ENCODE data around the gene SAMM50. TPM values are rescaled to one million over a fixed set of nuclear protein-coding genes. Genes with fewer than 3 reads are reported as not detected.
A peak's percentile ranks its signal among the peaks of the same experiment; 100 is the strongest.

SAMM50 gene
- polyA plus RNA-seq, 3 donors, result 63.0 to 69.3 (median 65.7) TPM

DNA sequence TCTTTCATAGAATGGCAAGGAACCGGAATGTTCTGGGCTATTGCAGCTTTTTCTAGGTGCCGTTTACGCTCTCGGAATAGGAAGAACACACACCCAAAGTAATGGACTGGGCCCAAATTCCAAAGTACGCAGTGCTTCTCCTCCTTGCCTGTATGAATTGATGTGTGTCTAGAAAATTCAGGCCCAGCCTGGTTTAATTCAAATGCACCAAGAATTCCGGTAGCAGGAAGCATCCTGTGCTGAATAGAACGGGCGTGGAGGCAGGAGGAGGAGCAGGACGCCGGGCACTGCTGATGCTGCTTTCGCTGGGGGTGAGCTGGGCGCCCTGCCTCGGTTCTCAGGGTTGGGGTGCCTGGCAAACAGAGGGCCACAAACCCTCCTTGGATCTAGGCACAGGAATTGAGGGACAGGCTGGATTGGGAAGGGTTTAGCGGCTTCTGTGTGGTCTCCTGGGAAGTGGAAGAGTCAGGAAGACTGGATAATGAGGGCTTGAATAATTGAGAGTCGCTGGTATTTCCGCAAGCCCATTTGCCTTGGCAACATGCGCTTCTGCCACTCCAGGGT is 70.9 kb downstream of the SAMM50 start:
- no peak for DNase-seq

GRCh38 chr22:44026630-44027511 is 71.6 kb downstream of the SAMM50 start:
- no peak for DNase-seq

GRCh38 chr22:44028091-44028490 is 72.8 kb downstream of the SAMM50 start:
- DNase-seq, result no peak

- no peak for DNase-seq
These were observed 73.8 kb downstream of the SAMM50 start for GRCh38 chr22:44029069-44029468.

- no peak for DNase-seq
These were observed 74.9 kb downstream of the SAMM50 start for GRCh38 chr22:44030051-44030701.

DNA sequence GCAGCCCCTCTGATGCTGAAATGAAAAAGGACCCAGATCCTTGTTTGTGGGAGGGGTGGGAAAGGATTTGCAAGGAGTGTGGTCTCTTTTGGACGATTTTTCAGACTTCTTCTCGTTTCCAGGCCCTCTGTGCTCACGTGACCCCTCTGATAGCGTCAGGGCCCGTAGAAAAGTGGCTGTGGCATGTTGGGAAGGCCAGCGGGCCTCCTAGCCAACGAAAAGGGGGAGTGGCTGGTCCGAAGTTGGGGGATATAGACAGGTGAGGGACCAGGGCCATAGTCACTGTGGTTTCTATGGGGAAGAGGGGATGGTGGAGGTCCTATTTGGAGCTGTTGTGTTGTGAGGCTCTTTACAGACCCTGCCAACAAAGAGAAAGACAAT is 75.5 kb downstream of the SAMM50 start:
- DNase-seq, result no peak

DNA sequence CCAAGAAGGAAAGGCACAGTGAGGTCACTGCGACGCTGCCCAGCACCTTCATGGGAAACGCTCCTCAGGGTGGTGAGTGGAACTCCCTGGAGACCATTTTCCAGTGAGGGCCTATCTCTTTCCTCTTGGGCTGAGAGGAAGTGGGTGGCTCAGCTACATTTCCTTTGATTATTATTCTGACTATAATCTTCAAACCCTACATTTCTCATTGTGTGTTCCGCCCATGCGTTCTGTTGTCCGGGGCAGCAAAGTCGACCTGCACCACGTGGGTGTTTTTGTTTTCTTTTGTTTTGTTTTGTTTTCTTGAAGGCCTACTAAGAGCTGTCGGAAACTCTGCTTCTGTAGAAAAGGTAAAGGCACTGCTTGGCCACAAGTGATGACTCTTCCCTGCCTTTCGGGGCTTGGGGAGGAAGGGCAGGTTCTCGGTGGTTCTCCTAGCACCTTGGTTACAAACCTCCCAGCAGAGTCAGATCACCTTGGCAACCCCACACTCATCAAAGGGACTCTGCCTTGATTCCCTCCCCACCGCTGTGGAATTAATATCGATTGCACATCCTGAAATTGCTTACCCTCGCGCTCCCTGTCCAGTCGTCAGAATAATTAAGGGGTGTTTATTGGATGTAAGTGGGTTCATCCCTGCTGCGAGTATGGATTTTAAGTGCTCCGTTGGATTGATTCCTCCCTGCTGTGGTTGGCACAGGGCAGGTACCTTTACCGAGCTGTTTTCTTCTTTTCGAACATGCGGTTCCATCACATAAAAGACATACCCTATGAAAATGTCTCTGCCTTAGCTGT is 76.1 kb downstream of the SAMM50 start:
- no peak for DNase-seq

DNA sequence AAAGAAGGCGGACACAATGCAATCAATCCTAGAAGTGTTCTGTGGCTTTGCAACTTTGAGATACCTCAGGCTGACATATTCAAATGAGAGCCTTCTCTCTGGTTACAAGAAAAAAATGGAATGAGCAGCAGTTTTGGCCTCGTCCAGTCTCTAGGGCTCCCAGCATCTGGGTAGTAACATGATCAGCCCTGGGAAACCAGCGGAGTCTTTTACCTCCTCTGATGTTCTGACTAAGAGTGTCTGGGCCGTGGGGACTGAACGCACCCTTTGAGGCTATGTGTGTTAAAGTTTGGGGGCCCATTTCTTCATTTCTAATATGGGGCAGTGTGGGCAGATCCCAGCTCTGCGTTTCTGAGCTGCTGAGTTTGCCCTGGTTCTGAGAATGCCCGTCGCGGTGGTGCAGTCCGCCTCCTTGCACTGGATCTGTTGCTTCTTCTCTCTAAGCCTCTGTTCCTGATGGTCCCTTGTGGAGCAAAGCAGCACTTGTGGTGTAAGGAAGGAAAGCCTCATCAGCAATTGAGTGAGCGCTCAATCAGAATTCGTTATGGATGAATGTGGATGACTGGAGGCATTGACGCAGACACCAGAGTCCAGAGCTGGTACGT is 77.0 kb downstream of the SAMM50 start:
- DNase-seq, result no peak

DNA sequence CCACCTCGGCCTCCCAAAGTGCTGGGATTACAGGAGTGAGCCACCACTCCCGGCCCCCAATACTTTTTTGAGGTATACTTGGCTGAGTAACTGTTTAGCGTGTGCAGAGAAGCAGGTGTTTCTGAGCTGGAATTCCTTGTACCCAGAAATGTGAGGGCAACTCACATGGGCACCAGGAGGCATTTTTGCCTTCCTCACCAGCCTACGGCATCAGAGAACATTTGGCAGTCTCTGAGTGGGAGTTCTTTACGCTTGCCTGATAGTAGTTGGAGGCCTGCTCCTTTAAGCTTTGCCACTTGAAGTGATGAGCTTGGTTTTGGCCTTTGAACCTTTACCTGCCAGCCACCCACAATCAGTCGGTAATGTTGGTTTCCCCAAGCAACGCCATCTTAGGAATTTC is 78.0 kb downstream of the SAMM50 start:
- DNase-seq, result no peak

DNA sequence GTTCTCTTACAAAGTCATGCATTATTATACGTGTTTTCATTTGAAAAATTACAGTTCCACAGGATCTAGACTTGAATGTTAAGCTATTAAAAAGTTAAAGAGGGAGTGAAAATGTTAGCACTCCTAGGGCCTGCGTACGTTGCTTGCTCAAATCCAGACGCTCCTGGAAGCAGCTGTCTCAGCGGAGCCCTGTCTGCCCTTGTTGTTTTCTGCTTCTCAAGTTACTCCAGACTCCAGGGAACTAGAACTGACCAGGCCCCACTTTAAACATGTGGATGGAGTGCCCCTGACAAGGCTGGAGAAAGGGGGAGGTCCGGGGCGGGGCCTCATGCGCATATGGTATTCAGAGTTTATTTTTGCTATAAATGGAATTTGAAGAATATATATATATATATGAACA is 78.5 kb downstream of the SAMM50 start:
- peak; percentile 70 for DNase-seq

DNA sequence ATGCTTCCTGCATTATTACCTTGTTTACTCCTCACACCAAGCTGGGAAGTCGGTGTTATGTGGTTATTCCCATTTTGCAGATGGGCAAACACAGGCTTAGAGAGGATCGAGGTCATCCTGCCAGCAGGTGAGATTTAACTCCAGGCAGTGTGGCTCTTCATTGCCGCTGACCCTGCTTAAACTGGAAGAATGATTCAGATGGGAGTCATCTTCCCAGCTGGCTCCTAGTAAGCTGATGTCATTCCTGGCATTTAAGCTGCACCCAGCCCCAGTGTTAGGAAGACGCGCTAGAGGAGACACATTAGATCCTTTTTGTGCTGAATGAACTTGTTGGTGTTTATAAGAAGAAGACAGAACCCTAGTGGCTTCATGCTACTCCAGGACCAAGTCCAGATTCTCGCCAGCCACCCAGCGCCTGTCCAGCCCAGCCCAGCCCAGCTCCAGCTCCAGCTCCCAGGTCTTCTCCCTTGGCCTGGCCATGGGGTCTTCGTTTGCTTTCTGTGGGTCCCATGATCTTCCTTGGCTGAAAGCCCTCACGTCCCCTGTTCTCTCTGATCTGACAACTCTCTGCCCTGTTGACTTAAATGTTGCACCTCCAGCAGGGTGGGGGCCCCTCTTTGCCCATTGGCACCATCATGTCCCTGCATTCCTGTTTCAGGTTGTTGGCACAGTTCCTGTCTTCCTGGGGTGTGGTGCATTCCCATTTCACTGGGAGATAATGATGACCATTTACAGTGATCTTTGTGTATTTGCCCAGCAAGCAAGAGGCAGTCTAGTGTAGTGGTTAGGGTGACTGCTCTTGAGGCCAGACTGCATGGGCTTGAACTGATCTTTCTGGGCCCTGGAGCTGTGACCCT is 82.5 kb downstream of the SAMM50 start:
- no peak for DNase-seq

DNA sequence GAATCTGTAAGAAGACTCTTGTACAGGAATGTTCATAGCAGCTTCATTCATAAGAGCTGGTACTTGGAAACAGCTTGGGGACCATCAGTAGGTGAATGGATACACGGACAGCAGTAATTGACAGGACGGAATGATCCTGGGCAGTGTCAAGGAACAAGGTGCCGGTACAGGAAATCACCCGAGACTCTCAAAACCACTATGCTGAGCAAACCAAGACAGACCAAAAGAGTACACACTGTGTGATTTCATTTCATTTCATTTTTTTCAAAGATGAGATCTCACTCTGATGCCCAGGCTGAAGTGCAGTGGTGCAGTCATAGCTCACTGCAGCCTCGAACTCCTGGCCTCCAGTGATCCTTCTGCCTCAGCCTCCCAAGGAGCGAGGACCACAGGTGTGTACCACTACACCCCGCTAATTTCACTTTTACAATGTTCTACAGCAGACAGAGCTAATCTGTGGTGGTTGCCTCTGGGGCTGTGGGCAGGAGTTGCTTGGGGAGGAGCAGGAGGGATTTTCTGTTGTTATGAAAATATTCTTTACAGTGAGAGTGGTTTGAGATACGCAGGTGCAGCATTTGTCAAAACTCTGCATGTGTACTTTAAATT is 84.4 kb downstream of the SAMM50 start:
- no peak for DNase-seq

GRCh38 chr22:44042249-44043218 is 87.3 kb downstream of the SAMM50 start:
- no peak for DNase-seq

- DNase-seq, result no peak
These were observed 89.9 kb downstream of the SAMM50 start for GRCh38 chr22:44045145-44045544.

Other genes starting within 250 kb of the SAMM50 start
- gene EFCAB6, start 143.1 kb upstream of the SAMM50 start, polyA plus RNA-seq (ENCODE audit: insufficient read length in 3 of 3), result 1 to 10 TPM; 4.3 to 6.0 (median 5.8) TPM
- 1 to 10 TPM; 2.8 to 5.4 (median 2.9) TPM for gene SULT4A1, start 92.9 kb upstream of the SAMM50 start, polyA plus RNA-seq (ENCODE audit: insufficient read length in 3 of 3)
- under 1 TPM; 0.04 to 0.24 (median 0.13) TPM for gene PNPLA5, start 63.4 kb upstream of the SAMM50 start, polyA plus RNA-seq (ENCODE audit: insufficient read length in 3 of 3)
- 1 to 10 TPM; 1.8 to 2.9 (median 2.8) TPM for gene PNPLA3, start 31.6 kb upstream of the SAMM50 start, polyA plus RNA-seq (ENCODE audit: insufficient read length in 3 of 3)
- gene PARVB, start 68.9 kb downstream of the SAMM50 start, polyA plus RNA-seq (ENCODE audit: insufficient read length in 3 of 3), result 10 to 100 TPM; 20.6 to 22.0 (median 21.0) TPM
- 1 to 10 TPM; 1.7 to 2.2 (median 1.9) TPM for gene PARVG, start 225.5 kb downstream of the SAMM50 start, polyA plus RNA-seq (ENCODE audit: insufficient read length in 3 of 3)

All from renal pelvis (tissue), 4 donors.